Measurements from ENCODE around the gene LUC7L3. TPM values are rescaled to one million over a fixed set of nuclear protein-coding genes. Genes with fewer than 3 reads are reported as not detected.

The LUC7L3 gene
- total RNA-seq, 1 donor, result 34.5 TPM

Small RNA genes lying within 50 kb of the gene (small RNA-seq; reads per million reads assigned to genes)
- not detected for gene AC005921.1
- gene MIR8059, result not detected
- gene RF00019, result not detected

Other genes starting within 250 kb of the LUC7L3 start
- 31.0 TPM for gene RSAD1, start 240.7 kb upstream of the LUC7L3 start, total RNA-seq
- 5.4 TPM for gene MYCBPAP, start 211.2 kb upstream of the LUC7L3 start, total RNA-seq
- under 0.01 TPM for gene EPN3, start 186.9 kb upstream of the LUC7L3 start, total RNA-seq
- 50.9 TPM for gene SPATA20, start 172.4 kb upstream of the LUC7L3 start, total RNA-seq
- under 0.01 TPM for gene CACNA1G, start 158.9 kb upstream of the LUC7L3 start, total RNA-seq
- gene ABCC3, start 84.7 kb upstream of the LUC7L3 start, total RNA-seq, result 1.6 TPM
- gene ANKRD40, start 11.7 kb upstream of the LUC7L3 start, total RNA-seq, result 11.8 TPM
- gene ANKRD40CL, start 47.9 kb downstream of the LUC7L3 start, total RNA-seq, result 0.27 TPM
- gene WFIKKN2, start 116.0 kb downstream of the LUC7L3 start, total RNA-seq, result under 0.01 TPM
- gene TOB1, start 146.8 kb downstream of the LUC7L3 start, total RNA-seq, result 12.1 TPM